HG03575 (cell line): ENCODE measurements around the gene LPCAT2.

Experiments
- ATAC-seq: cut with Tn5 transposase; IDR thresholded peaks from one replicate; pipeline ENCODE4 v1.9.1; 2021; ENCODE audit not compliant: unreplicated experiment, insufficient number of reproducible peaks, low FRiP score; ENCODE audit errors: extremely low read depth

Gene LPCAT2

DNA sequence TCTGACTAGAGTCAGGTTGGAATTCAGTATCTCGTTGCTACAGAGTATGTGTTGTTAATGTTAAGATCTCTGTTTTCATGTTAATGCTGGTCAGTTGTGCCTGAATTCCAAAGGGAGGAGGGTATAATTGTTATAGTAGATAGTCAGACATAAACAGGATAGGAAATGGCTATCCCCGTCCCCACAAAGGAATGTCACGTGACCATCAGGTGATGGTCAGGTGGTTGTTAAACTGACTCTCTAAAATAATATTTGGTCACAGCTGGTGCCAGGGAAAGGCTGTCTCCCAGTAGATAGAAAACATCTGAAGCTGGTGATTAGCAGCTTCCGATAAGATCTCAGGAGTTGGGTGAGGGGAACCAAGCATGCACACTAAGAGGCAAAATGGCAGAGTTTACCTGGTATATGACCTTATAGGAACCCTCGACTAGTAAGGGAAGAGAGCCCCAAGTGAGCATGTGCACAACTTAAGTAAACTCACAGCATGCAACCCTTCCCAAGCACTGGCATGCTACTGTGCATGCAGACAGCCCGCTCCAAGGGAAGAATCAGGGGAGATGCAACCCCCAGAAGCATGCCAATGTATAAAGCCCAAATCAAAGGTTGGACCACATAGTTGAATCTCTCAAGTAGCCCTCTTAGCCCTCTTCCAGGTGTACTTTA is 119.6 kb downstream of the LPCAT2 start:
- ATAC-seq: no peak

DNA sequence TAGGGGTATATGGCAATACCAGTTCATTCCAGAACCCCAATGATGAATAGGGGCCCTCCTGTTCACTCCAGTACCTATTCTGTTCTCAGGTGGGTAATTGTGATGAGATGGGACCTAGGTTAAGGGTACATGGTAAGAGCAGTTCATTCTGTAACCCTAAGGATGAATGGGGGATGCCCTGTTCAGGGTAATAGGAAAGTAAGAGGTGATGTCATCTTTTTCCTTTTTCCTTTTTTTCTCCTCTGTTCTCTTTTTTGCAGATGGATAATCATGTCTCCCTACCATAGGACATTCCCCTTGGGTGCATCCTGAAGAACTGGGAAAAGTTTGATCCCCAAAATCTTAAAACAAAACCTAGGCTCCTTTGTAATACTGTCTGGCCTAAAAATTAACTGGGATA is 121.9 kb downstream of the LPCAT2 start:
- ATAC-seq: no peak

- no peak for ATAC-seq
These were observed 123.4 kb downstream of the LPCAT2 start for GRCh38 chr16:55632259-55632658.

- no peak for ATAC-seq
These were observed 125.3 kb downstream of the LPCAT2 start for GRCh38 chr16:55634193-55634592.
